HCT116 (cell line): ENCODE results near the gene USPL1. TPM values are rescaled to one million over a fixed set of nuclear protein-coding genes. Genes with fewer than 3 reads are reported as not detected.

Experiments
- ATAC-seq: fragments of 200-7000 bp; cut with Tn5 transposase; 2 replicates; pipeline ENCODE4 v1.9.1; 2020; ENCODE audit warnings: mild to moderate bottlenecking, moderate library complexity
- BruUV-seq: library from RNA; stranded (reverse); fragments of 400-500 nt; replicated peaks from 2 replicates; lab custom pipeline; 2021; lab: Mats Ljungman, UMichigan
- CTCF ChIA-PET: fragments of 300-600 bp; sonication (Branson Sonifier 250); formaldehyde crosslinking; loops from one replicate; lab custom pipeline; 2021; ENCODE audit warnings: antibody characterized with exemption; lab: Charles Lee
- POLR2A ChIA-PET: fragments of 300-600, 350-600 bp; sonication (Branson Sonifier 250); formaldehyde crosslinking; loops from one replicate; lab custom pipeline; 2021; ENCODE audit warnings: antibody characterized with exemption; lab: Charles Lee
- RAD21 ChIA-PET, 2 experiments: fragments of 300-600 bp; sonication (Branson Sonifier 250); formaldehyde crosslinking; loops; one replicate each; lab custom pipeline; 2023; ENCODE audit warnings: low total read pairs in 2 of 2; ENCODE audit not compliant: uncharacterized antibody in 2 of 2, unreplicated experiment in 2 of 2, low non-redundant PET in 1 of 2; lab: Charles Lee
- DNase-seq: peaks from one replicate; pipeline ENCODE4 v3.0.0-alpha.2; 2010; ENCODE audit warnings: low read depth, low spot score
- H2AFZ ChIP-seq: fragments of 200-600 bp; shearing (Covaris generic), sonication (generic); 2 replicates; pipeline ENCODE4 v1.6.1; 2017; ENCODE audit warnings: low read depth, mixed run types, mixed read lengths, antibody characterized with exemption, low read length; ENCODE audit not compliant: poor library complexity, severe bottlenecking
- H3K27ac ChIP-seq: 2 replicates; pipeline ENCODE4 v1.5.1; 2012; ENCODE audit warnings: low read depth, low read length
- H3K27me3 ChIP-seq: fragments of 200-600 bp; sonication (generic); 2 replicates; pipeline ENCODE4 v1.6.1; 2016; ENCODE audit warnings: mixed run types, low read length, mixed read lengths; ENCODE audit not compliant: insufficient read depth
- H3K36me3 ChIP-seq, 2 experiments: fragments of 200-500 bp in 1 of 2; fragments of 200-600 bp in 1 of 2; sonication (Bioruptor generic) in 1 of 2; sonication (generic) in 1 of 2; 2 replicates each; pipeline versions ENCODE4 v1.5.1 to v1.6.1; 2014 to 2016; ENCODE audit warnings: low read length in 2 of 2, inconsistent platforms in 1 of 2, mixed read lengths in 1 of 2, mixed run types in 1 of 2; ENCODE audit not compliant: insufficient read depth in 2 of 2, control insufficient read depth in 1 of 2
- H3K4me1 ChIP-seq, 2 experiments: fragments of 200-600 bp in 1 of 2; sonication (generic) in 1 of 2; 2 replicates each; pipeline versions ENCODE4 v1.5.1 to v1.6.1; 2012 to 2017; ENCODE audit warnings: low read length in 2 of 2, inconsistent platforms in 1 of 2, mild to moderate bottlenecking in 1 of 2, mixed read lengths in 1 of 2, mixed run types in 1 of 2, moderate library complexity in 1 of 2; ENCODE audit not compliant: insufficient read depth in 2 of 2, control insufficient read depth in 1 of 2
- H3K4me2 ChIP-seq: fragments of 200-600 bp; sonication (generic); 2 replicates; pipeline ENCODE4 v1.6.1; 2017; ENCODE audit warnings: mixed run types, low read length, mixed read lengths
- H3K4me3 ChIP-seq, 2 experiments: fragments of 200-600 bp in 1 of 2; sonication (generic) in 1 of 2; replicated peaks in 1 of 2; 2 replicates each; pipeline ENCODE4 v1.5.1; 2011 to 2016; ENCODE audit warnings: low read length in 2 of 2, control low read depth in 1 of 2, low read depth in 1 of 2, mild to moderate bottlenecking in 1 of 2, mixed read lengths in 1 of 2, mixed run types in 1 of 2
- H3K79me2 ChIP-seq: fragments of 200-600 bp; sonication (generic); 2 replicates; pipeline ENCODE4 v1.6.1; 2017; ENCODE audit warnings: mild to moderate bottlenecking, mixed run types, low read length, moderate library complexity, mixed read lengths; ENCODE audit not compliant: insufficient read depth
- H3K9ac ChIP-seq: fragments of 200-600 bp; sonication (generic); 2 replicates; pipeline ENCODE4 v1.6.1; 2016; ENCODE audit warnings: low read length, mixed read lengths
- H3K9me2 ChIP-seq: fragments of 200-600 bp; sonication (generic), shearing (Covaris generic); 2 replicates; pipeline ENCODE4 v1.6.1; 2017; ENCODE audit warnings: mixed run types, mild to moderate bottlenecking, moderate library complexity; ENCODE audit not compliant: insufficient read depth
- H3K9me3 ChIP-seq, 2 experiments: fragments of 200-500 bp in 1 of 2; fragments of 200-600 bp in 1 of 2; sonication (Bioruptor generic) in 1 of 2; sonication (generic) in 1 of 2; 2 replicates each; pipeline ENCODE4 v1.6.1; 2014 to 2017; ENCODE audit warnings: low read length in 2 of 2, mixed read lengths in 2 of 2, inconsistent platforms in 1 of 2, low read depth in 1 of 2, mild to moderate bottlenecking in 1 of 2, mixed run types in 1 of 2, moderate library complexity in 1 of 2; ENCODE audit not compliant: control insufficient read depth in 1 of 2, insufficient read depth in 1 of 2
- H4K20me1 ChIP-seq: fragments of 200-600 bp; sonication (generic), shearing (Covaris generic); 2 replicates; pipeline ENCODE4 v1.6.1; 2017; ENCODE audit warnings: mixed run types, mild to moderate bottlenecking, moderate library complexity; ENCODE audit not compliant: insufficient read depth
- CBX3 ChIP-seq: IDR thresholded peaks from 2 replicates; pipeline ENCODE4 v1.6.1; 2012; ENCODE audit warnings: low read depth
- FOSL1 ChIP-seq: IDR thresholded peaks from 2 replicates; pipeline ENCODE4 v1.6.1; 2012; ENCODE audit warnings: low read depth
- POLR2AphosphoS5 ChIP-seq: IDR thresholded peaks from 2 replicates; pipeline ENCODE4 v1.6.1; 2011; ENCODE audit warnings: mild to moderate bottlenecking, low read depth, low read length, moderate library complexity
- SRF ChIP-seq: IDR thresholded peaks from 2 replicates; pipeline ENCODE4 v1.6.1; 2012; ENCODE audit warnings: low read depth
- TCF7L2 ChIP-seq: IDR thresholded peaks from 2 replicates; pipeline ENCODE4 v1.7.0; 2011; ENCODE audit warnings: borderline replicate concordance, inconsistent platforms; ENCODE audit not compliant: insufficient read depth, insufficient read length; ENCODE audit errors: extremely low read depth
- YY1 ChIP-seq: IDR thresholded peaks from 2 replicates; pipeline ENCODE4 v1.6.1; 2011; ENCODE audit warnings: low read length, low read depth, moderate library complexity, mild to moderate bottlenecking; ENCODE audit not compliant: insufficient replicate concordance; ENCODE audit errors: extremely low read depth
- intact Hi-C: fragments of 100-400 bp; cut with micrococcal nuclease; formaldehyde crosslinking; loops from 2 replicates; pipeline ENCODE4 v1.10.0; 2022
- total RNA-seq: library from RNA; stranded (reverse); gene quantifications from one replicate; pipeline ENCODE4 v1.2.1, GENCODE V29; 2021; ENCODE audit not compliant: unreplicated experiment

Gene USPL1
- total RNA-seq, 1 experiment from 2014 or later, result 19.7 TPM

DNA sequence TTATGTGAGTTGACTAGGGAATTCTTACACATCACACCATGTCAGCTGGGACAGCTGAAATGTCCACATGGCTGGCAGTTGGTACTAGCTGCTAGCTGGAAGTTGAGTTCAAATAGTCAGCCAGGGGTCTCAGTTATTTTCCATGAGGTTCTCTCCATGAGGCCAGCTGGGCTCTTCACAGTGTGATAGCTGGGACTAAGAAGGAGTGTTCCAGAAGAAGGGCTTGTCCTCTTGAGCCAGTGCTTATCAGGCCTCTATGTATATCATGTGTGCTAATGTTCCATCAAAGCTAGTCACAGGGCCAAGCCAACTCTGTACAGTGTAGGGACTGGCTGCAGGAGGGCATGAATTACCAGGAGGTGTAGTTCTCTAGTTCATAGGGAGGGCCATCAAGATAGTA is 11.8 kb downstream of the USPL1 start:
- no peak overlapping the region for H3K9ac ChIP-seq
- BruUV-seq, result no TSS peak
- POLR2A ChIA-PET, result no interaction called here
- no peak overlapping the region for H3K27ac ChIP-seq
- RAD21 ChIA-PET, result no interaction called here
- DNase-seq, result no peak
- no peak overlapping the region for H3K4me3 ChIP-seq
- H3K79me2 ChIP-seq, result peaks cover 97% of the 10 kb centered on the region
- H3K9me3 ChIP-seq, result no peaks in the 10 kb centered on the region
- no peak overlapping the region for H3K4me2 ChIP-seq
- TF ChIP-seq POLR2AphosphoS5 (no peak), TCF7L2 (no peak), CBX3 (no peak), YY1 (no peak), FOSL1 (no peak)
- TF ChIP-seq, all 23 proteins: peak for 0
- H3K9me2 ChIP-seq, result no peaks in the 10 kb centered on the region
- peaks cover 22 to 41% of the 10 kb centered on the region in 2 experiments for H3K36me3 ChIP-seq
- H3K4me1 ChIP-seq, result no peaks in the 10 kb centered on the region
- no peak overlapping the region for H2AFZ ChIP-seq
- ATAC-seq, result no peak
- H3K27me3 ChIP-seq, result no peaks in the 10 kb centered on the region
- H4K20me1 ChIP-seq, result peaks cover 13% of the 10 kb centered on the region
- CTCF ChIA-PET, result no interaction called here
- intact Hi-C loops, result no loop called here

DNA sequence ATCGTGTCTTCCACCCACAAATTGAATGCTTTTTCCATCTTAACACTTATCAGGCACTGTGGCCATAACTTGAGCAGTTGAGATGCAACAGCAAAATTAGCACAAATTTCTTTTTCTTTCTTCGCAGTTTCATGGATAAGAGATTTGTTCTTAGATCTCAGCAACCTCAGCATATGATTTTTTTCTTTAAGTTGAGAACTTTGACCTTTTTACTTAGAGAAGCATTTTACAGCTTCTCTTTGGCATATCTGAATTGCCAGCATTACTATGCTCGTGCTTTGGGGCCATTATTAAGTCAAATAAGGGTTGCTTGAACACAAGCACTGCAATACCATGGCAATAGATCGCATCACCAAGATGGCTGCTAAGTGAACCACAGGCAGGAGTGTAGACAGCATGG is 16.1 kb downstream of the USPL1 start:
- BruUV-seq, result no TSS peak
- Histone ChIP-seq H3K27ac (no peak overlapping the region), H2AFZ (no peak overlapping the region), H4K20me1 (peaks cover 16% of the 10 kb centered on the region; the same call in 1 of the 2 replicates), H3K9me2 (no peaks in the 10 kb centered on the region), H3K79me2 (peaks cover 95% of the 10 kb centered on the region), H3K9ac (no peak overlapping the region), H3K27me3 (no peaks in the 10 kb centered on the region), H3K4me2 (no peak overlapping the region), H3K9me3 (no peaks in the 10 kb centered on the region), H3K36me3 (peaks cover 20 to 41% of the 10 kb centered on the region in 2 experiments; a peak in 3 of 4 replicates), H3K4me1 (no peaks in the 10 kb centered on the region), H3K4me3 (no peak overlapping the region)
- TF ChIP-seq SRF, result no peak
- CTCF ChIA-PET, result no interaction called here
- ATAC-seq (no peak), DNase-seq (no peak)
- RAD21 ChIA-PET, result no interaction called here
- POLR2A ChIA-PET, result no interaction called here
- intact Hi-C loops, result no loop called here
